ENCODE results near the gene RNPS1.

DNA sequence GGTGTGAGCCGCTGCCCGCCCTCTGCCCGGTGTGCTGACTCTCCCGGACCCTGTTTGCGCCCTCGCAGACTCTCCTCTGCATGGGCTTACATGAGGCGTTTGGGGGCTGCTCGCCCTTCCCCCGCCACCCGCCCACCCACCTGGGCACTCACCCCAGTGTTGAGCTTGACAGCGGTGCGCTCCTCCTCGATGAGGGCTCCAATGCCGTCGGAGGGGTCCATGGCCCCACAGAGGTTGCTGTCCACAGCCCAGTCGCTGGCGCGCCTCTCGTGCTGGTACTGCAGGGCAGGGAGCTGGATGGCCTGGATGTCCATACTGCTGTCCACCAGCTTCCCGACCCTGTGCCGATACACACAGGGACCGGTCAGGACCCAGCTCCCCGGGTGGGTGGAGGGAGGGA is 21.4 kb upstream of the RNPS1 start:
- TF ChIP-seq, protein P1, sequence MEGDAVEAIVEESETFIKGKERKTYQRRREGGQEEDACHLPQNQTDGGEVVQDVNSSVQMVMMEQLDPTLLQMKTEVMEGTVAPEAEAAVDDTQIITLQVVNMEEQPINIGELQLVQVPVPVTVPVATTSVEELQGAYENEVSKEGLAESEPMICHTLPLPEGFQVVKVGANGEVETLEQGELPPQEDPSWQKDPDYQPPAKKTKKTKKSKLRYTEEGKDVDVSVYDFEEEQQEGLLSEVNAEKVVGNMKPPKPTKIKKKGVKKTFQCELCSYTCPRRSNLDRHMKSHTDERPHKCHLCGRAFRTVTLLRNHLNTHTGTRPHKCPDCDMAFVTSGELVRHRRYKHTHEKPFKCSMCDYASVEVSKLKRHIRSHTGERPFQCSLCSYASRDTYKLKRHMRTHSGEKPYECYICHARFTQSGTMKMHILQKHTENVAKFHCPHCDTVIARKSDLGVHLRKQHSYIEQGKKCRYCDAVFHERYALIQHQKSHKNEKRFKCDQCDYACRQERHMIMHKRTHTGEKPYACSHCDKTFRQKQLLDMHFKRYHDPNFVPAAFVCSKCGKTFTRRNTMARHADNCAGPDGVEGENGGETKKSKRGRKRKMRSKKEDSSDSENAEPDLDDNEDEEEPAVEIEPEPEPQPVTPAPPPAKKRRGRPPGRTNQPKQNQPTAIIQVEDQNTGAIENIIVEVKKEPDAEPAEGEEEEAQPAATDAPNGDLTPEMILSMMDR (IDR thresholded peaks at IDR 0.05), result no peak
- TF ChIP-seq ZFX (IDR thresholded peaks at IDR 0.05; ENCODE audit: borderline replicate concordance), result no peak

All from 22Rv1 (cell line).